CD4-positive, alpha-beta T cell (primary cell): ENCODE data around the gene PHLDB1. TPM values are rescaled to one million over a fixed set of nuclear protein-coding genes. Genes with fewer than 3 reads are reported as not detected.
A peak's percentile ranks its signal among the peaks of the same experiment; 100 is the strongest.

Experiments
- ATAC-seq: fragments of 200-7000 bp; cut with Tn5 transposase; one replicate; pipeline ENCODE4 v1.10.0; 2022; ENCODE audit warnings: mild to moderate bottlenecking; ENCODE audit not compliant: poor library complexity
- CTCF ChIA-PET: fragments of 350-600 bp; sonication (Branson Sonifier 250); formaldehyde crosslinking; loops from one replicate; lab custom pipeline; 2021; ENCODE audit warnings: antibody characterized with exemption, inconsistent platforms; lab: Charles Lee
- POLR2A ChIA-PET: fragments of 350-600 bp; sonication (Branson Sonifier 250); formaldehyde crosslinking; loops from one replicate; lab custom pipeline; 2021; ENCODE audit warnings: antibody characterized with exemption, inconsistent platforms; lab: Charles Lee
- DNase-seq, 14 experiments: peaks; one replicate each; pipeline ENCODE4 v3.0.0-alpha.2; 2013 to 2020; ENCODE audit warnings: mixed read lengths in 2 of 14
- H3K27ac ChIP-seq, 2 donors: one replicate each; pipeline versions ENCODE4 v1.5.1 to v1.7.0; 2013; ENCODE audit warnings: low read length in 2 of 2, low read depth in 1 of 2, mild to moderate bottlenecking in 1 of 2
- H3K27me3 ChIP-seq, 2 experiments: 1 replicate in 1 of 2; 2 replicates in 1 of 2; pipeline versions ENCODE4 v1.6.1 to v1.7.0; 2013; ENCODE audit warnings: low read length in 2 of 2, control low read depth in 1 of 2, mild to moderate bottlenecking in 1 of 2, moderate library complexity in 1 of 2; ENCODE audit not compliant: insufficient read depth in 2 of 2, control insufficient read depth in 1 of 2
- H3K36me3 ChIP-seq: one replicate; pipeline ENCODE4 v1.6.1; 2013; ENCODE audit warnings: low read length, control low read depth; ENCODE audit not compliant: insufficient read depth
- H3K4me1 ChIP-seq: one replicate; pipeline ENCODE4 v1.6.1; 2013; ENCODE audit warnings: low read length, control low read depth; ENCODE audit not compliant: insufficient read depth
- H3K4me3 ChIP-seq: one replicate; pipeline ENCODE4 v1.5.1; 2013; ENCODE audit warnings: mild to moderate bottlenecking, low read length, moderate library complexity
- H3K9me3 ChIP-seq, 2 experiments: 1 replicate in 1 of 2; 2 replicates in 1 of 2; pipeline versions ENCODE4 v1.6.1 to v1.7.0; 2013; ENCODE audit warnings: low read length in 2 of 2, mild to moderate bottlenecking in 2 of 2, control low read depth in 1 of 2, moderate library complexity in 1 of 2; ENCODE audit not compliant: control insufficient read depth in 1 of 2, insufficient read depth in 1 of 2
- H3K27ac Mint-ChIP-seq: one replicate; pipeline ENCODE4 v1.8.0; 2020; ENCODE audit warnings: mixed read lengths
- H3K27me3 Mint-ChIP-seq: one replicate; pipeline ENCODE4 v1.8.0; 2021; ENCODE audit warnings: mixed read lengths
- H3K36me3 Mint-ChIP-seq: one replicate; pipeline ENCODE4 v1.8.0; 2021; ENCODE audit warnings: low read depth, mixed read lengths
- H3K4me1 Mint-ChIP-seq: one replicate; pipeline ENCODE4 v1.8.0; 2021; ENCODE audit warnings: low read depth, mixed read lengths
- H3K4me3 Mint-ChIP-seq: one replicate; pipeline ENCODE4 v1.8.0; 2020; ENCODE audit warnings: mild to moderate bottlenecking, mixed read lengths
- H3K9me3 Mint-ChIP-seq: one replicate; pipeline ENCODE4 v1.8.0; 2020; ENCODE audit warnings: mixed read lengths
- intact Hi-C, 2 experiments: fragments of 100-400 bp; cut with DNase I in 1 of 2; cut with micrococcal nuclease in 1 of 2; formaldehyde crosslinking; loops; one replicate each; pipeline versions ENCODE4 v1.15.1 to v1.9.0; 2023 to 2025; cut with DNase I, micrococcal nuclease
- total RNA-seq, 174 experiments: library from RNA in 2 of 174; stranded (reverse) in 2 of 174; gene quantifications; one replicate each; pipeline ENCODE4 v1.2.3 and lab custom pipeline; 2021 to 2026
- TF ChIP-seq, protein P1 (sequence below): fragments of 200-600 bp; IDR thresholded peaks from one replicate; pipeline ENCODE4 v1.8.0; 2022; ENCODE audit warnings: antibody characterized with exemption, mild to moderate bottlenecking

Gene PHLDB1
- total RNA-seq, 2 experiments from 2014 or later = 1.8 to 2.3 TPM

DNA sequence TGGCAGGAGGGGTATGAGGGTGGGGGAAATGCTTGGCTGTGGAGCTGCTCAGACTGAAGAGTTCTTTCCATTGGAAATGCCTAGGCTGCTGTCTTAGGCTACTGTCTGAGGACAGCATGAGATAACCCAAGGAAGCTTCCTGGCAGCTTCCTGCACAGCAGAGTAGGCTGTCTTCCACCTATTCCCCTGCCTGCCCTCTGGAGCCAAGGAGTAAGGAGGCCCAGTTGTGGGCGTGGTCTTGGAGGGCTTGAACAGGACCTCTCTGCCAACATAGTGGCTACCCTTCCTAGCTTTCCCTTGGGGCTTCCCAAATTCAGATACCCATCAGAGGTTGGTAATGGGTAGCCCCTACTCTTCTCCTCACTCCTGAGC lies 25.9 kb downstream of the PHLDB1 start:
- Histone ChIP-seq H3K4me3 (no peak overlapping the region), H3K9me3 (no peaks in the 10 kb centered on the region), H3K27me3 (no peaks in the 10 kb centered on the region), H3K4me1 (peaks cover 4% of the 10 kb centered on the region), H3K36me3 (no peaks in the 10 kb centered on the region), H3K27ac (no peak overlapping the region)
- Mint-ChIP-seq H3K36me3 (no peaks in the 10 kb centered on the region), H3K27me3 (no peaks in the 10 kb centered on the region), H3K4me3 (no peak overlapping the region), H3K9me3 (no peaks in the 10 kb centered on the region), H3K4me1 (no peaks in the 10 kb centered on the region), H3K27ac (no peak overlapping the region)
- CTCF ChIA-PET = no interaction called here
- DNase-seq = no peak
- no peak for ATAC-seq
- TF ChIP-seq, protein P1, sequence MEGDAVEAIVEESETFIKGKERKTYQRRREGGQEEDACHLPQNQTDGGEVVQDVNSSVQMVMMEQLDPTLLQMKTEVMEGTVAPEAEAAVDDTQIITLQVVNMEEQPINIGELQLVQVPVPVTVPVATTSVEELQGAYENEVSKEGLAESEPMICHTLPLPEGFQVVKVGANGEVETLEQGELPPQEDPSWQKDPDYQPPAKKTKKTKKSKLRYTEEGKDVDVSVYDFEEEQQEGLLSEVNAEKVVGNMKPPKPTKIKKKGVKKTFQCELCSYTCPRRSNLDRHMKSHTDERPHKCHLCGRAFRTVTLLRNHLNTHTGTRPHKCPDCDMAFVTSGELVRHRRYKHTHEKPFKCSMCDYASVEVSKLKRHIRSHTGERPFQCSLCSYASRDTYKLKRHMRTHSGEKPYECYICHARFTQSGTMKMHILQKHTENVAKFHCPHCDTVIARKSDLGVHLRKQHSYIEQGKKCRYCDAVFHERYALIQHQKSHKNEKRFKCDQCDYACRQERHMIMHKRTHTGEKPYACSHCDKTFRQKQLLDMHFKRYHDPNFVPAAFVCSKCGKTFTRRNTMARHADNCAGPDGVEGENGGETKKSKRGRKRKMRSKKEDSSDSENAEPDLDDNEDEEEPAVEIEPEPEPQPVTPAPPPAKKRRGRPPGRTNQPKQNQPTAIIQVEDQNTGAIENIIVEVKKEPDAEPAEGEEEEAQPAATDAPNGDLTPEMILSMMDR = no peak
- intact Hi-C loops = no loop called here
- POLR2A ChIA-PET = no interaction called here

DNA sequence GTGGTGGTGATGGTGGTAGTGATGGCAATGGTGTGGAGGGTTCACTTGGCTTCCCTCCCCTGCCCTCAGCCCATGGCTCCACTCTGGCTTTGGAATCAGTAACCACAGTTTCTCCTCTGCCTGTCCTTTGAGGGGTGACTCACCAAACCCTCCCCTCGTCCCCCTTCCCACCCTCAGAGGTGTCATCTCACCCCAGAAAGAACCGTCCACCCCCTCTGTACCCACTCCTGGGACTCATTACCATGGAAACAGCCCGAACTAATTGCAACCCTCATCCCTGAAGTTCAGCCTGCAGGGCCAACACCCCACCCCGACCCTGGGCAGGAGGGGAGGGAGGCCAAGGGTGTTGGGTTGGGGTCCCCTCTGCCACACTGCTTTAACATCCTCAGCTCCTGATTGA lies 26.6 kb downstream of the PHLDB1 start:
- TF ChIP-seq, protein P1 = no peak
- H3K9me3 ChIP-seq = no peaks in the 10 kb centered on the region
- CTCF ChIA-PET = no interaction called here
- intact Hi-C loops = no loop called here
- Mint-ChIP-seq H3K36me3 (no peaks in the 10 kb centered on the region), H3K4me3 (no peak overlapping the region), H3K27me3 (no peaks in the 10 kb centered on the region), H3K27ac (no peak overlapping the region), H3K4me1 (no peaks in the 10 kb centered on the region), H3K9me3 (no peaks in the 10 kb centered on the region)
- H3K4me3 ChIP-seq = no peak overlapping the region
- POLR2A ChIA-PET = no interaction called here
- peaks cover 4% of the 10 kb centered on the region for H3K4me1 ChIP-seq
- no peak overlapping the region for H3K27ac ChIP-seq
- no peaks in the 10 kb centered on the region for H3K36me3 ChIP-seq
- DNase-seq (no peak), ATAC-seq (no peak)
- H3K27me3 ChIP-seq = no peaks in the 10 kb centered on the region

DNA sequence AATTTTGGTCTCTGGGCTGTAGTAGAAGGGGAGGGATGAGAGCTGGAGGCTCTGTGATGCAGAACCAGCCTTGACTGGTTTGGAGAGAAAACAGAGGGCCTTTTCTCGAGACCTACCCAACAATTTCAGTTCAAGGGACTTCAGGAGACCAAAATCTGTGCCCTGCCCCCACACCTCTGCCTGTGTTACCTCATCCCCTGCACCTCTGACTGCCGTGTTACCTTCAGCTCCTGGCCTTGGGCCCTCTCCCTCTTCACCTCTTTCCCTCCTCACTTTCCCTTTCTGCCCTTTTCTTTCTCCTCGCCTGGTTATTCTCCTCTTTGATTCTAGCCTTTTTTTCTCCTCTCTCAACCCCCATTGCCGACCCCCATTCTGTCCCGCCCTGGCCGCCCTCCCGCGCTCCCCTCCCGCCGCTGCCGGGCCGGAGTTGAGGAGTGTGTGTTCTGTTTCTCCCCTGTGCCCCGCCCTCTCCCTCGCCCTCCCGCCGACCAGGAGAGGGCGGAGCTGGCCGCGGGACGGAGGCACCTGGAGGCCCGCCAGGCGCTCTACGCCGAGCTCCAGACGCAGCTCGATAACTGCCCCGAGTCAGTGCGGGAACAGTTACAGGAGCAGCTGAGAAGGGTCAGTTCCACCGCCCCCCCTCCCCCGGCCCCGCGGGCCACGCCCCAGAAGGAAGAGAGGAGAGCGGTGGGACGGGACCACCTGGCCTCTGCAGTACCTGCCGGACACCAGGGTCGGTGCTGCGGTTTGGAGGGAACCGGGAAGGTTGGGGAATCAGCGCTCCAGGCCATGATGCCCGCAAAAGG lies 27.2 kb downstream of the PHLDB1 start:
- ATAC-seq (peak; percentile 64), DNase-seq (peak in 5 of 14 experiments; percentile 10 to 54 (median 47))
- H3K36me3 ChIP-seq = no peaks in the 10 kb centered on the region
- ChIA-PET CTCF (no interaction called here), POLR2A (no interaction called here)
- H3K9me3 ChIP-seq = no peaks in the 10 kb centered on the region
- H3K27ac ChIP-seq = no peak overlapping the region
- Mint-ChIP-seq H3K4me1 (no peaks in the 10 kb centered on the region), H3K4me3 (no peak overlapping the region), H3K27ac (no peak overlapping the region), H3K27me3 (no peaks in the 10 kb centered on the region), H3K9me3 (no peaks in the 10 kb centered on the region), H3K36me3 (no peaks in the 10 kb centered on the region)
- H3K4me3 ChIP-seq = no peak overlapping the region
- intact Hi-C loops = no loop called here
- TF ChIP-seq, protein P1 = no peak
- peaks cover 4% of the 10 kb centered on the region for H3K4me1 ChIP-seq
- H3K27me3 ChIP-seq = no peaks in the 10 kb centered on the region
